Tongue (tissue), 2 donors: ENCODE data around the gene TCEANC2. TPM values are rescaled to one million over a fixed set of nuclear protein-coding genes. Genes with fewer than 3 reads are reported as not detected.

Experiments used
- DNase-seq: peaks from one replicate; pipeline ENCODE4 v3.0.0-alpha.2; 2015
- total RNA-seq: library from RNA; depleted of rRNA; stranded (reverse); fragments of >200 nt; gene quantifications from one replicate; pipeline ENCODE4 v1.2.3, GENCODE V29; 2014

The TCEANC2 gene
- total RNA-seq, 1 donor from 2014 or later = 4.8 TPM

DNA sequence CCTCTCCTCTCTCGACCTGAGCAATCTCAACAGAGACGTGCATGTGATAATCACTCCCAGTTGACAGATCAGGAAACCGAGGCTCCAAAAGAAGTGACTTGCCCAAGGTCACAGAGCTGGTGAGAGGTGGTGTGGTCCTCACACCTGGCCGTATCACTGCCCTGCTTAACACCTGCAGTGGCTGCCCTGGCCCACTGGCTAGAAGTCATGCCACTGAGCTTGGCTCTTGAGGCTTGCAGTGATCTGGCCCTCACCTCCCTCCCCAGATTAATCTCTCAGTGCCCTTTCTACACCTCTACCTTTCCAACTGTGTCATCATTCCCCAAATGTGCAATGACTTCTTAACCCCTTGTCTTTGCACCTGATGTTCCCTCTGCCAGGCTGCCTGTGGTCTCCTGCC is 60.6 kb downstream of the TCEANC2 start:
- DNase-seq = no peak

- DNase-seq = no peak
Measured at GRCh38 chr1:54114955-54115354, 61.5 kb downstream of the TCEANC2 start.

DNA sequence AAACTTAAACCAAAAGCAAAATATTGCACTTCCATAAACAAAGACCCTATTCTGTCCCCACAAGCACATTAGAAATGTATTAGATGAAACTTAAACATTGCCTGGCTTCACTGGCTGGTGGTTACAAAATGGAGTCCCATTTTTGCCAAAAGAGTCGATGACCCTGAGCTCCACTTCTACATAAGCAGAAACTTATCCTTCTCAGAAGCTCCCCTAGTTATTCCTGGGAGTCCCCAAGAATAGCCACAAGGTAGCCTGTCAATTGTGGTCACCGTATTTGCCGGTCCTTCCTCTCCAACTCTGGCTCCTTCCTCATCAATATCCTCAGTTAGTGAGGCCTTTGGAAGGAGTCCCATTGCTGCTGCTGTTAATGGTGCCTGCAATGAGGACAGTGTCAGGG is 62.1 kb downstream of the TCEANC2 start:
- no peak for DNase-seq

DNA sequence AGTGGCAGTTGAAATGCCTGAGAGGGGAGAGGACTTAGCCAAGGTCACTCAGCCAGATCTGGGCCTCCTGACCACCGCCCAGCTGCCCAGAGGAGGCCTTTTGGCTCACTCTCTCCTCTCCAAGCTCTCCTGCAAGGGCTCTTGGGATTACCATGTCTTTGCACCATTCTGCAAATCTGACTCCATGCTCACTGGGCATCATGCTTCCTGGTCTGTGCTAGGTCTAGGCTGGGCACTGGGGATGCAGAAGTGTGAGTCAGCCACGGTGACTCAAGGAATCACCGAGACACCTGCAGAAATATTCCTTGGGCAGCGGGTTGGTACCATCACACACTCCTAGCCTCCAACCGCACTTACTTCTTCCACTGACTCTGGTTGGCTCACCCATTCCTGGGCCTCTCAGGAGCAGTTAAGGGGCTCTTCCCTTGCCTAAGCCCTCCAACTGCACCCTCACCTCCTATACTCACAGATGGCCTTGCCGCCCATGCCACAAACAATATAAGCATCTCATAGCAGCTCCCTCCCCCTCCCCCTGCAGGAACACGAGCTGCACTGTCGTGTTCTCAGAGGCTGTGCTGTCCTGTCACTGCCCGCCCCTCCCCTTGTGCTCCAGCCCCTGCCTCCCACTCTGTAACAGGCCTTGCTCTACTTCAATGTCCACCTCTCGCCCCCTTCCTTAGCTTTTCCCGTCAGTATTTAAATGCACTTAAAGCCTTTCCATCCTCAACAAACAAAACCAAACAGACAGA is 64.6 kb downstream of the TCEANC2 start:
- DNase-seq = no peak

- no peak for DNase-seq
Measured at GRCh38 chr1:54118704-54119103, 65.3 kb downstream of the TCEANC2 start.

DNA sequence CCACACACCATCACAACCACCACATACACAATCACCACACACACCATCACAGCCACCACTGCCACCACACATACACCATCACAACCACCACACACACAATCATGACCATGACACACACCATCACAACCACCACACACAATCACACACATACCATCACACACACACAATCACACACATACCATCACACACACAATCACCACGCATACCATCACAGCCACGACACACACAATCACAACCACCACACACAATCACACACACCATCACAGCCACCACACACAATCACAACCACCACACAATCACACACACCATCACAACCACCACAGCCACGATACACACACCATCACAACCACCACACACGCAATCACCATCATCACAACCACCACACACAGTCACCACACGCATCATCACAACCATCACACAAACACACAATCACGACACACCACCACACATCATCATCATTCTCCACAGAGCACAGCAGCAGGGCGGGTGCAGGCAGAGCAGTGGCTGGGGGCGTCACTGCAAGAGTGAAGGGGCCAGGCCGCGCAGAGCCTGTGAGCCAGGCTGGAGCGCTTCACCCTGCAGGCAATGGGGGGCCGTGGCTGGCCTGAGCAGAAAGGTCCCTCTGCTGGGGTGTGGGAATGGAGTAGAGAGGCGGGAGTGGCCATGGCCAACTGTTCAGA is 66.8 kb downstream of the TCEANC2 start:
- no peak for DNase-seq

DNA sequence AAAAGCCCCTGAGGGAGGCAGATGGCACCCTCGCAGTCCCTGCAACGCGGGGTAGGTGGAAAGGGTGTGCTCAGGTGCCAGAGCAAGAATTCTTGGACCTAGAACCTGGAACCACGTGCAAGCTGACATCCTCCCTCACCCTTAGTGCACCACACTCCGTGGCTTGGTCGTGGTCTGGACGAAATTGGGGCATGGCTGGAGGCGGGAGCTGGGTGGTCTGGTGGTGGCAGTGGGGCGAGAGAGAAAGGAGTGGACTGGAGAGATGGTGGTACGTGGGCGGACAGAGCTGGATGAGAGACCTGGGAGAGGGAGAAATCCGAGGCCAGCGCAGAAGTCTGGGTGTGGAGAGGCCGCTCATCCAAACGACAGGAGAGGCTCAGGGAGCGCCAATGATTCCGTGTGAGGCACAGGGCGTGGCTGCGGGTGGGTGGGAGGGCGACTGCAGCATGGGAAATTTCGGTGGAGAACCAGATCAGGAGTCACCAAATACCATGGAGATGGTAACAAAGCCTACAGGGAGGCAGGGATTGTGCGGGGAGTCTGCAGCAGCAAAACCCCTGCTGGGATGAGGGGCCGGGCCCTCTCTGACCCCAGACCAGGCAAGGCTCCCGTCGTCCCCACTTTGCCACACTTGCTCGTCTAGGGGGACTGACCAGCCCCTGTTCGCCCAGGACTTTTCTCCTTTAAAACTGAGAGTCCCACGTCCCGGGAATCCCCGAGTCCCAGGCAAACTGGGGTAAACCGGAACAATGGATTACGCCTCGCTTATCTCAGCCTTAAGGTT is 67.5 kb downstream of the TCEANC2 start:
- no peak for DNase-seq

- peak; percentile 88 for DNase-seq
Measured at GRCh38 chr1:54121482-54122134, 68.2 kb downstream of the TCEANC2 start.

DNA sequence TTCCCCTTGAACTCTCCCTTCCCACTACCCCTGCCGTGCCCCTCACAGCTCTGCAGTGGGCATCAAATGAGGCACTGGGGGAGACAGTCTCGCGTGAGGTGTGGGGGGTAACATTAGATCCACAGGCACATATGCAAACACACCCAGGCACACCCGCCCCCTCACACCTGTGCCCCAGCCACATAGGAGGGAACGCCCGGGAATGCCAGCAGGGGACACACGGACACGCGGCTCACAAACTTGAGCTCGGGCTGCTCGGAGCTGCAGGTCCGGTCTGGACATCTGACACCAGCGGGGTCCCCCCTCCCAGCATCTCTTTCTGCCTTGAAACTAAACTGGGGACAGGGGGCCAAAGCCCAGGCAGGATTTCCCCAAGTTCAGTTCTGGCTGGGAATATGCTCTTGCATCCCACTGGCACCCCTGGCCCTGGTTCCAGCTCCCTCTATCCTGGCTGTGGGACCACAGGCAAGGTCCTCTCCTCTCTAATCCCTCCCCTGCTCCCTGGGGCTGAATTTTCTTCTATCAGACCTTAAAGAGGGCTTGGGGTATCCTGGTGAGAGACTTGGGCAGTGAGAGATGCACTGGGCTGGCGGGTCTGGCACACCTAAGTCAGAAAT is 68.8 kb downstream of the TCEANC2 start:
- DNase-seq = no peak

DNA sequence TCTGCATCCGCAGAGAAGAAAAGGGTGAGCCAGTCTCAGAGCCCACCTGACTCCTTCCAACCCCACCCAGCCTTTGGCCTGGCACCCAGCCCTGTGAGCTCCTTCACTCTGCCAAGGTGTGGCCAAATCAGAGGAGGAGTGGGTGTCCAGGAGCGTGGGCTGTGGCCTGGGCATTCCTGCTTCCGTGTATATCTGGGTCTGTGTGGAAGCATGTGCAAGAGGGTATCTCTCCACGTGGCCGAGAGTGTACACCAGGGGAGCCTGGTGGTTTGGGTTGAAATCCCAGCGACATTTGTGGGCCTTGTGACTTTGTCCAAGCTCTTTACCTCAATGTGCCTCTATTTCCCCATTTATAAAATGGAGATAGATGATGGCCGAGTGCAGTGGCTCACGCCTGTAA is 69.6 kb downstream of the TCEANC2 start:
- no peak for DNase-seq

GRCh38 chr1:54124472-54124871 is 71.1 kb downstream of the TCEANC2 start:
- no peak for DNase-seq

DNA sequence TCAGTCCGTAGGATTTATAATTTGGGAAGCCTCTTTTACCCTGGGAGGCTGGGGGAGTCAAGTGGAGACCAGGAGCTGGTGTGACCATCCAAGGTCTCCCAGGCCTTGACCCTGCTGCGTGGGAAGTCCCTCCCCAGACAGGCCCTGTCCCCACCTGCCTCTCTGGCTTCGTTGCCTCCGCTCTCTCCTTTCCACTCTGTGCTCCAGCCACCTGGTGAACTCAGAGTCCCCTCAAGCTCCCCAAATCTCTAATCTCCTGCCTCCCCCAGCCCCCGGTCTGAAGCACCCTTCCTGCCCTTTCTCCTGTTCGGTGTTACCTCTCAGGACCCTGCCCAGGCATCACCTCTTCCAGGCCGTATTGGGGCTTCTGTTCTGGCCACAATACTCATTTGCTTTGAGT is 71.5 kb downstream of the TCEANC2 start:
- no peak for DNase-seq

DNA sequence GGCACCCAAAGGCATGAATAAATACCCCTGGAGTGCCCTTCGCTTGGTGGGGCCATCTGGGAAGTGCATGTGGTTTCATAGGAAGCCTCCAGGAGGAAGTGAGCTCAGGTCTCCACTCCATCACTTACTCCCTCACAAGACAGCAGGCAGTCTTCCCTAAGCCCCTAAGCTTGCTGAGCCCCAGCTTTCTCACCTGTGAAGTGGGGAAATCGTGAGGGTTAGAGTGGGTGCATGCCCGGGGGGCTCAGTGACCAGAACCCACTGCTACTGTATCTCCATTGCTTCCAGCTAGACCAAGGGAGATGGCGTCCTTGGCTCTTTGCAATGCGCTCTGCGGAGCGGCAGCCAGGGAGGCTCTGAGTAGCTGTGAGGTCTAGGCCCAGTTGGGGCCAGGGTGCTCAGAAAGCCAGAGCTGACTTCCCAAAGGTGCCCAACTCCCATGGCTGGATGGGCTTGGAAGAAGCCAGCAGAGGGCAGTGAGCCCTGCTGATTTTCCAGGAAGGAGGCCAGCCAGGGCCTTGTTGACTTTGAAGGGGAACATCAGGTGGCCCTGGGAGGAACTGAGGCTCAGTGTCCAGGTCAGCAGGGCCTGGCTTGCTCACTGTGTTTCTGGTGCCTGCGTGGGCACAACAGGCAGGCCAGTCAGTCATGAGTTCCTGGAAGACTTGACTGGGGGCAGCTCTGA is 72.1 kb downstream of the TCEANC2 start:
- peak; percentile 35 for DNase-seq

DNA sequence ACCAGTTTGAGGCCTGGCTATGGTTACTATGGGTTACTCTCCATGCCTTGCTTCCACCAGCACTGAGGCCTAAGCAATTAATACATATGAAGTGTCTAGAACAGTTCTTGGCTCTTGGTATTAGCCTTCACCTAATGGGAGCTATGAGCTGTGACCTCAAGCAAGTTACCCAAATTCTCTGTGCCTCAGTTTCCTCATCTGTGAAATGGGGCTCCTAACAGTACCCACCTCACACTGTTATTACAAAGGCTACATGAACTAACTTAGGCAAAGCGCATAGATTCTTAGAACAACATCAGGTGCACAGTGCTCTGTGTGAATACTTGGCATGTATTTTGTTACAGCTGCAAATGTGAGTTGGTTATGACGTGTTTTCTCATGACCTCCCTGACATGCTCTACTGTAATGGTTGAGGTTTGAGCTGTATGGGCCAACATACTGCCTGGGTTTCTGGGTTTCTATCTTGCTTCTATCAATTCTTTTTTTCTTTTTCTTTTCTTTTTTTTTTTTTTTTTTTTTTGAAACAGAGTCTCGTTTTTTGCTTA is 72.9 kb downstream of the TCEANC2 start:
- peak; percentile 40 for DNase-seq

- DNase-seq = no peak
Measured at GRCh38 chr1:54127594-54128300, 74.3 kb downstream of the TCEANC2 start.

DNA sequence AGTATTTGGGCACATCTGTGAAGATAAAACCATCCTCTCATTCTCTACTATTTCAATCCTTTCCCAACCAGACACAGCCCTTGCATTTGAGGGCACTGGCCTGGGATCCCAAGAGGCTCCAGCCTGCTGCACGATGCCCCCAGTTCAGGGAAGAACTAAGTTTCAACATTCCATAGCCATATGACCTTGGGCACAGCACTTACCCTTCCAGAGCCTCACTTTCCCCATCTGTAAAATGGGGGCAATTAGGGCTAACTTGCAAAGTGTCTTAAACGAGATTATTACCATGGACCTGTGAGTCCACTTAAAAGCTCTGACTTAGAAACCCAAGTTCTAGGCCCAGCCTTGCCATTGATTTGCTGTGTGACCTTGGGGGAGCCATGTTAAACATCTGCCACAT is 76.5 kb downstream of the TCEANC2 start:
- no peak for DNase-seq

DNA sequence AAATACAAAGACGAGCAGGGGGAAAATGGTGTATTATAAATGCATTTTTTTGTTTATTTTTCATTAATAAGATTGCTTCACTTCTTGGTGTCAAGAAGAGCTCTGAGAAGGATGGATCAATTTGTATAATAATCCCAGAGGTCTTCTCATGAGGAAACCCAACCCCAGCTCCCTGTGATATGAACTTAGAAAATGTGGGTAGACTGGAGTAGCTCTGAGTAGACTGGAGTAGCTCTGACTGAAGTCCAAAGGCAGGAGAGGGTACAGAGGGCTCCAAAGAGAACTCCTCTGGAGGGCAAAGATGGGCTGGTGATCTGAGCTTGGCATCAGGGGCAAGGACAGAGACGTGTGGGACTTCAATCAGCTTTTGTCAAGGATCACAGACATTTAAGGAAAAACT is 78.0 kb downstream of the TCEANC2 start:
- DNase-seq = no peak

DNA sequence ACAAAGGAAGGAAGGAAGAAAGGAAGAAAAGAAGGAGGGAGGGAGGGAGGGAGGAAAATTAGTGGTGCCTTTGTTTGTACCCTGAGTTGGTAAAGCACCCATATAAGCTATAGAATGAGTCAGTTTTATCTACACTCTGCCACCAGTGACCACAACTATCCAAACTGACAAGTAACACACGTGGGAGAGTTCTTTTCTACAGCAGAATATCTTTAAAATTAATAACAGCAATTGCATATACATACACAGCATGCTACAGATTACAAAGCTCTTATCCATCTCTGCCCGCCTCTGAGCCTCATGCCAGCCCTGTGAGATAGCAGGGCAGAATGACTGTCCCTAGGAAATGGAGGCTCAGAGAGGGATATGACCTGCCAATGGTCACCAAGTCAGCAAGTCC is 79.1 kb downstream of the TCEANC2 start:
- DNase-seq = no peak

DNA sequence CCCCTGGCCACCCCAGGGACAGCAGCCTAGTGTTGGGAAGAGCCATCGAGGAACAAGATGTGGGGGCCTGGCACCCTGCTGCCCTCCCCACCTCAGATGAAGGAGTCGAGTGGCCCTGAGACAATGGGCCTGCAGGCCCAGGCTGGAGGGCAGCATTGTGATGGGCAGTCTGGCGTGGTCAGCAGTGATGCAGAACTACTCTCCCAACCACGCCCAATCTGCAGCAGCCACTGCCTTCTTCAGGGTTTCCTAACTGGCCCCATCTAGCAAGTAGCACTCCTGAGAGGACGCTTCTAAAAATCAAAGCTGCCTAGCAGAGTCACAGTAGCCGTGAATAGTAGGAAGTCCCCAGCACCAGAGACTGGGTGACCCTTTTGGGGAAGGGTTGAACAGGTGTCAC is 80.9 kb downstream of the TCEANC2 start:
- DNase-seq = no peak

DNA sequence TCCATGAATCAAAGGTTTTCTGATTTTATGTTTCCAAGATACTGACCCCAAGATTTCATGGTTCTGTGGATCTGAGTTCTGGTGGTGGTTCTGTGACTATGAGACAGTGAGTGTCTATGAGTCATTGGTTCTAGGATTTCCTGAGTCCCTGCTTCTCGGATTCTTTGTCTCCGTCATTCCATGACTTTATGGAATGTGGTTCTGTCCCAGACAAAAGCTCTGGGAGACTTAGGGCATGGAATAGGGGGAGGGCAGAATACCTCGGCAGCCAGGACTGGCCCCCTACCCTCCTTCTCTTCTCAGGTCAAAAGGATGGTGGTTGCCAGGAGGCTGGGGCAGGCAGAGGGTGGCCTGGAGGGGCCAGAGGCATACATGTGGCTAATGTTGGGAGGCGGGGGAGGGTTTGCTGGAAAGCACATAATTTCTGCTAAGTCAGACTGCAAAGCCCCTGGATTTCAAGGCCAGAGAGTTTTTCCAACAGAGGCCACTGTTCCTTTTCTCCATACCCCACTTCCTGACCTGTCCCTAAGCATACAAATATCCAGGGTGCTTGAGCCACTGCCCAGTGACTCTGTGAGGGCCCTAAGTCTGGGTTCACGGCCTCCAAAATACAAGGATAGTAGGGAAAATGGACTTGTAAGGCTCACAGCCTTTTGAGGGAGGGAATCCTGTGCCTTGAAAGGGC is 82.2 kb downstream of the TCEANC2 start:
- DNase-seq = no peak
